Adipose tissue (tissue), 3 donors: ENCODE measurements around the gene TRMT11. TPM values are rescaled to one million over a fixed set of nuclear protein-coding genes. Genes with fewer than 3 reads are reported as not detected.

Experiments
- H3K27ac ChIP-seq: one replicate; pipeline ENCODE4 v1.5.1; 2013; ENCODE audit warnings: low read depth, low read length
- WGBS, 3 donors: extraction: QIAGEN DNeasy Blood & Tissue Kit; methylation state at CpG; one replicate each; pipeline ENCODE4 v1.1.7; 2013; 5-methylcytosine and 5-hydroxymethylcytosine counted together
- polyA plus RNA-seq, 3 donors: library from polyadenylated mRNA; stranded (reverse); fragments of 200-250 nt; gene quantifications; one replicate each; pipeline ENCODE4 v1.2.3, GENCODE V29; 2013
- donor health status: healthy with polysubstance abuse.
- donor health status: Bipolar disorder and iron deficiency.
- donor health status: healthy.

The TRMT11 gene
- polyA plus RNA-seq, 3 donors = 5.7 to 11.2 (median 8.2) TPM

DNA sequence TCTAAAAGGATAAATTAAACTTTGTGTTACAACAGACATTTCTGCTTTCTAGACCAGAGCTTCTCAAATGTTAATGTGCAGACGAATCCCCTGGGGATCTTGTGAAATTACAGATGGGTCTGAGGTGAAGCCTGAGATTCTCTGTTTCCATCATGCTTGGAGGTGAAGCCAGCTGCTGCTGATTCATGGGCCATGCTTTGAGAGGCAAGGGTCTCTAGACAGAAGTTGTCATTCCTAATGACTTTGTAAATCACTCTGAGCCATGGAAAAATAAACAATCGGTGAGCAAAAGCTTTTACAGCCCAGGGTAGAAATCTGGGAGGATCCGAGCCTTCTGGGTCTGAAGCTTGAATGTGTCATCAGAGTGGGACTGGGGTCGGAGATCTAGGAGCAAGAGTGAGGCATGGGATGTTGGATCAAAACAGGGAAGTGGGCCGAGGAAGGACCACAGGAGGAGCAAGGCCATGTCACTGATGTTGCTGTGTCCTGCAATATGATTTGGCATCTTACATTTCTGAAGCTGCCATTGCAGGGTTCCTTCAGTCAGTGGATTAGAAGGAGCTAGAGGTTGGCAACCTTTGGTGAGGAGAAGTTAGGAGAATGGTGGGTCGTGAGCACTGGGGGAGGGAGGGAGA, 77.3 kb downstream of the TRMT11 start:
- H3K27ac ChIP-seq = no peak overlapping the region
- 78 to 85% (median 78%) methylated on average over 6 of the region's 6 CpGs for WGBS, 3 donors

DNA sequence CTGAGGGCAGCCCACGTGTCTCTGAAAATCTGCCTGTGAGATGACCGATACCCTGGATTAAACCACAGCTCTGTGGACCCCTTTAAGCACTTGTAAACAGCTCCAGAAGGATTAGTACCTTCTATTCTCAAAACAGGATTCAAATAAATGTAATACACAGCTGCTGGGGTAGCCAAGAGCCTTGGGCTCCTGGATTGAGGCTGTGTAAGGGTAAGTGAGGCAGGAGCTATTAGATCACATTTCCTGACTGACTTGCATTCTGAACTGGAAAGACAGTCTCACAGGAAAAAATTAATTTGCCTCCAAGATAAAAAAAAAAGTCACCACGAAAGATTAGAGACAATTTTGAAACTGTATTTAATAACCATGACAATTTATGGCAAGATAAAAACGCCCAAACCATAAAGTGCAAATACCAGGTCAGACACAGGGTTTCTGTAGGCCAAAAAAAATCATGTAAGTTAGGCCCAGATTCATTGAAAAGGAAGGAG, 78.0 kb downstream of the TRMT11 start:
- H3K27ac ChIP-seq = no peak overlapping the region
- 48 to 63% (median 59%) methylated on average over 4 of the region's 4 CpGs for WGBS, 3 donors

DNA sequence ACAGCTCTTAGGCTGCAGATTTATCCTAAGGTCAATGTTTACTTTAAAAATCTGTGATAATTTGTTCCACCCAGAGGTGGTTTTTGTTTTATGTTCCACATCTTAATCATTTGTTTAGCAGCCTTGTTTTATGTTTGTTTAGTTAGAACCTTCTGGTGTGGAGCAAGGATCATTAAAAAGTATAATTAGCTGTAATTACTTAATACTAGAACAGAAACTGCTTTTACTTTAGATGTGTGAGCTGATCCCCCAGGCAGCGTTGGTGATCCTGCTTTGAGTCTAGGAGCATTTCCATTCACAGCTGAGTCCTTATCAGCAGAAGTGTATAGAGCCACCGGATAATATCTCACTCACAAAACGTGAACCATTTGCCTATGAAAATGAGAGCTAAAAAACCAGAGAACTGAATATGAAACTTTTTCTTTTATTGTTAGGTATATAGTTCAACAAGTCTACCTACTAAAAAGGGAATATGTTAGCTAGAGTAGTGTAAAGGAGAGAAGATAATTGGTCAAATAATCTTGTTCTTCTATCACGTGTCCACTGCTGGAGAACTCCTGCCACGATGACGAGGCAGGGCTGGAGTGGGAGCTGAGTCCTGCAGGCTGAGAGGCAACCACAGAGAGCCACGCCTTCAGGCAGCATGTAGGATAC, 78.5 kb downstream of the TRMT11 start:
- 49 to 75% (median 68%) methylated on average over 7 of the region's 7 CpGs for WGBS, 3 donors
- H3K27ac ChIP-seq = no peak overlapping the region

DNA sequence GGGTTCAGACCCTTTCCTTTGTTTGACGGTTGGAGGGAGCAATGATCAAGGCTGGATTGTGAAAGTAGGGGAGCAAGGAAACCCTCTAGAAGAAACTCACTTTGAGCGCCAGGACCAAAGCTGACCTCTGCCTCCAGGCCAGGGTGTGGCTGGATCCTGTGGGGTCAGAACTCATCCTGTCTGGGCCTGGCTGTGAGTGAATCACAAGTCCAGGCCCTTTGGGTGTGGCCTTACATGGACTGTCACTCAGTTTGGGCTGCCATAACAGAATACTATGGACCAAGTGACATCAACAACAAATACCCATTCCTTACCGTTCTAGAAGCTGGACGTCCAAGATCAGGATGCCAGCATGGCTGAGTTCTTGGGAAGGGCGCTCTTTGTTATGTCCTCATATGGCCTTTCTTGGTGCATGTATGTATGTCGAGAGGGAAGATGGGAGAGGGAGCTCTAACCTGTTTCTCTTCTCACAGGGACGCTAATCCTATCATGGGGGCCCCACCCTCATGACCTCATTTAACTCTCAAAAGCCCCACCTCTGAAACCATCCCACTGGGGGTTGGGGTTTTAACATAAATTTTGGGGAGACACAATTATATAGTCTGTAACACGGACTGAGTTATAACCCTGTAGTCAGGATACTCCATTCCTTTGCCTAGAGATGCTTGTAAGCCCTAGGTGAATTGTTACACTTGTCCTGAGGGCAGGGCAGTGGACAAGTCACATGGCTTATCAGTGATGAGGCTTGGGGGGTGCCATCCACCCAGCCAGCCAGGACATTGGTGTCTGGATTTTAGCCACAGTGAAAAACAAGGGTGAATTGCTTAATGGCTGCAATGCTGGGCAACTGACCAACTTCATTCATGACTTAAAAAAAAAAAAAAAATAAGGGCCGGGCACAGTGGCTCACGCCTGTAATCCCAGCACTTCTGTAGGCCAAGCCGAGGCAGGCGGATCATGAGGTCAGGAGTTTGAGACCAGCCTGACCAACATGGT, 80.0 kb downstream of the TRMT11 start:
- WGBS, 3 donors = 91 to 94% (median 93%) methylated on average over 12 of the region's 12 CpGs
- no peak overlapping the region for H3K27ac ChIP-seq

DNA sequence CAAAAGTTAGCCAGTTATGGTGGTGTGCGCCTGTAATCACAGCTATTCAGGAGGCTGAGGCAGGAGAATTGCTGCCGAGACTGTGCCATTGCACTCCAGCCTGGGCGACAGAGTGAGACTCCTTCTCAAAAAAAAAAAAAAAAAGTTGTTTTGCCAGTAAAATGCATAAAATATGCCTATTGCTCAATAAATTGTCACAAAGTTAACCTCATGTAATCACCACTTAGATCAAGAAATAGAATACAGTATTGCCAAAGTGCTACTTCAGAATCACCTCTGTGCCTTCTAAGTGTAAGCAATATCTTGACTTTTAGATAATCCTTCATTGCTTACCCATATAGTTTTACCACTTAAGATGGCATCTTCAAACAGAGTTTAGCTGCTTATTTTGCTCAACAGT, 80.7 kb downstream of the TRMT11 start:
- WGBS, 3 donors = 77 to 96% (median 93%) methylated on average over 3 of the region's 3 CpGs
- no peak overlapping the region for H3K27ac ChIP-seq

DNA sequence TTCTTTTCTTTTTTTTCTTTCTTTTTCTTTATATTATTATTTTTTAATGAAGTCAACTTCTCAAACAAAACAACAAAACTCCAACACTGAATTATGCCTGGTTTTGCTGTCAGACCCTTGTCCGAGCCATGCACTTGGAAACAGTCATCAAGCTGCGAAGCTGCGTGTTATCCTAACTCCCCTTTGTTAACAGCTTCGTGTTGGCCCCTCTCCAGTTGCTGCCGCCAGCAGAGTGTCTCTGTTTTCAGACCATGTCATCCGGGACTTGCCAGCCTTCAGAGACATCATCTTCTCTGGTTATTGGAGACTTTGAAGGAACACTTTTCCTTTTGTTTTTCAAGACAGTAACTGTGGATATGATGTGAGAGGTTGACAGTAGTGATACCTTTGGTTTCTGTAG, 83.1 kb downstream of the TRMT11 start:
- WGBS, 3 donors = 83 to 89% (median 88%) methylated on average over 6 of the region's 6 CpGs
- no peak overlapping the region for H3K27ac ChIP-seq

DNA sequence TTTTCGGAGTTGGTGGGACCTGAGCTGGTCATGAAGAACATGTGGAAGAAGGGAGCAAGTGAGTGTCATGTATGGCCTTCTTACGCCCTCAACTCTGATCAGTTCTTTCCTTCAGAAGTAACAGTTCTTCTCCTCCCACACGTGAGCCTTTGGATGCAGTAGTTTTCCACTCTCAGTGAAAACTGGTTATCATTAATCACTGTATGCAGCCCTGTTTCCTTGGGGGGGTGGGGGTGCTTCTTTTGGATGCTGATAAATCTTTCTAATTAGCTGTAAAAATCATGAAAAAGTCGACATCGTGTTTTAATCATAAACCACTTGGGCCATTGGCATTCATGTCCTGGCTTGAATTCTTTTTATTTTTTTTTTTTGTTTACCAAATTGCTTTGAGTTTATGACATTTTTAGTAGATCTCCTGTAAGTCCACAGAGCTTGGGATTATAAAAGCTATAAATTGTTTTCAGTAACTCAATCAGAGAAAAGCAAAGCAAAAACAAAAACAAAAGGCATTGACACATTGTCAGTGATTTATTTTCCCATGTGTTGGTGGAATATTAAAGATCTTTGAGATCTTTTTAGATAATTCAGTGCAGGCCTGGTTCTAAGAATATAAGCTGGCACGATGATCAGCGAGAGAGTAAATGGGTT, 84.8 kb downstream of the TRMT11 start:
- no peak overlapping the region for H3K27ac ChIP-seq
- WGBS, 3 donors = 61 to 88% (median 72%) methylated on average over 7 of the region's 7 CpGs

DNA sequence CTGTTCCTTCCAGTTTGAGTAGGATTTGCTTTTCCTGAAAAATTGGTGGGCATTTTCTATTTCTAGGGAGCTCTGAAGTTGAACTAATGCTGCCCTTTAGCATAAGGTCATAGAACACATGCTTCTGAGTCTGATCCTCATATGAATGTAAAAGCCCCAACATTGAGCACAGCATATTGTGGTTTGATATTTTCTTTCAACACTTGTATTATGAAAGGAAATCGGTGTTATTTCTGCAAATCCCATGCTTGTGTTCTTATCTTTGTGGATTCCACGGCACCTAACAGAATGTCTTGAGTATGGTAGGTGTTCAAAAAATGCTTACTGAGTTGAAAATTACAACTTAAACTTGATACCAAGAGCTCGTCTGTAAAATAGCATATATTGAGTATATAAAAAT, 85.8 kb downstream of the TRMT11 start:
- WGBS, 3 donors = 87 to 95% (median 91%) methylated on average over 3 of the region's 3 CpGs
- no peak overlapping the region for H3K27ac ChIP-seq

DNA sequence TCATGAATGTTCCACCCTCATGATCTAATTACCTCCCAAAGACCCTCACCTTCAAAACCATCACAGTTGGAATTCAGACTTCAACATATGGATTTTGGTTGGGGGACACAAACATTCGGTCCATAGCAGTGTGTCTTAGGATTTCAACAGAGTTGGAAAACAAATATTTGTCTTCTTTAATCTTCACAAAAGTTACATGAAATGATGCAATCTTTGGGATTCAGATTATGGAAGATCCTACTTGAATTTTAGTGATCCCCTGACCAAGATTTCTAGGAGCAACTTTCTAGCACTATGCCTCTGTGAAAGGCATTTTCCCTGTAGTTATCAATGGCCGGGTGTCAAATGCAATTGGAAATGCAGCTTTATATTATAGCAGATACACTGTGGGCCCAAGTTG, 86.5 kb downstream of the TRMT11 start:
- WGBS, 3 donors = 86 to 92% (median 92%) methylated on average over 2 of the region's 2 CpGs
- H3K27ac ChIP-seq = no peak overlapping the region

DNA sequence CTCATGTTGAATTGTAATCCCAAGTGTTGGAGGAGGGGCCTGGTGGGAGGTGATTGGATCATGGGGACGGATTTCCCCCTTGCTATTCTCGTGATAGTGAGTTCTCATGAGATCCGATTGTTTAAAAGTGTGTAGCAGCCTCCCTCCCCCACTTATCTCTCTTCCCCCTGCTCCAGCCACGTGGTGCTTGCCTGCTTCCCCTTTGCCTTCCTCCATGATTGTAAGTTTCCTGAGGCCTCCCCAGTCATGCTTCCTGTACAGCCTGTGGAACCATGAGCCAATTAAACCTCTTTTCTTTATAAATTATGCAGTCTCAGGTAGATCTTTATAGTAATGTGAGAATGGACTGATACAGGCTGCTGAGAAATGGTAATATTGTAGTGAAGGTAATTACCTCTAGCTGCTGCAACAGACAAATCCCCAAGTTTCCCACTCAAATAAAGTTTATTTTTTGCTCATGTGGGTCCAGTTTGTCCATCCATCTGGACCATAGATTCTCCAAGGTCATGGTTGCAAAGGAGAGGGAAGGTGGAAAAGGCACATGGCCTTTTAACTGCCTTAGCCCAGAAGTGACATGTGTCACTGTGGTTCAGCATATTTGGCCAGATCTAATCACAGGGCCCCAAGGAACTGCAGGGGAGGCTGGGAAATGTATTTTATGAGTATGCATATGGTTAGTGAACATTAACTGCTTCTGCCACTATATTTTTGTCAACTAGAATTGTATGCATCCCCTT, 89.2 kb downstream of the TRMT11 start:
- 64 to 74% (median 74%) methylated on average over 4 of the region's 4 CpGs for WGBS, 3 donors
- no peak overlapping the region for H3K27ac ChIP-seq

DNA sequence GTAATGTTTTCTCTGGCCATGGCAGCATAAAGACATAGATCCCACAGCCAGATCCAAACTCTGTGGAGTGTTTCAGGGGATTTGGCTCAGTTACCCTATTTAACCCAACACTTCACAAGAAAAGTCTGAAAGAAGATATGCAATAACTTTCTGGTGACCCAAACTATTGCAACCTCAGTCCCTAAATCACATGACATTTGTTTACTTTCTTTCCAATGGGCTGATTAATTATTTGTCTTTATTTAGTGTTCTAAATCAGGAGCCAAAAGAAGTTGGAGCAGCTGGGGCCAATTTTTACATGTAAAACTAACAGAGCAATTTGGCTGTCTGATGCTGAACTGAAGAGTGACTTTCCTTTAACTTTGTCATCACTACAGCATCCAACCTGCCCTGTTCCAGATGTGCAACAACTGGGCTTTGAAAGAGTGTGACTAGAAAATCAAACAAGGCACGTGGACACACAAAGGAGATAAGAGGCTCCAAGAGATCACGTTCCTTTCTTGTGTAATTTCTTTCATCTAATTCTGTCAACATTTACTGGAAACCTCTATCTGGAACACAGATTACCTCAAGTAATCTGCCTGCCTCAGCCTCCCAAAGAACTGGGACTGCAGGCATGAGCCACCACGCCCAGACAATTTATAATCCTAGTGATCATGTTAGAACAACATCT, 90.8 kb downstream of the TRMT11 start:
- WGBS, 3 donors = 39 to 61% (median 56%) methylated on average over 3 of the region's 3 CpGs
- no peak overlapping the region for H3K27ac ChIP-seq

DNA sequence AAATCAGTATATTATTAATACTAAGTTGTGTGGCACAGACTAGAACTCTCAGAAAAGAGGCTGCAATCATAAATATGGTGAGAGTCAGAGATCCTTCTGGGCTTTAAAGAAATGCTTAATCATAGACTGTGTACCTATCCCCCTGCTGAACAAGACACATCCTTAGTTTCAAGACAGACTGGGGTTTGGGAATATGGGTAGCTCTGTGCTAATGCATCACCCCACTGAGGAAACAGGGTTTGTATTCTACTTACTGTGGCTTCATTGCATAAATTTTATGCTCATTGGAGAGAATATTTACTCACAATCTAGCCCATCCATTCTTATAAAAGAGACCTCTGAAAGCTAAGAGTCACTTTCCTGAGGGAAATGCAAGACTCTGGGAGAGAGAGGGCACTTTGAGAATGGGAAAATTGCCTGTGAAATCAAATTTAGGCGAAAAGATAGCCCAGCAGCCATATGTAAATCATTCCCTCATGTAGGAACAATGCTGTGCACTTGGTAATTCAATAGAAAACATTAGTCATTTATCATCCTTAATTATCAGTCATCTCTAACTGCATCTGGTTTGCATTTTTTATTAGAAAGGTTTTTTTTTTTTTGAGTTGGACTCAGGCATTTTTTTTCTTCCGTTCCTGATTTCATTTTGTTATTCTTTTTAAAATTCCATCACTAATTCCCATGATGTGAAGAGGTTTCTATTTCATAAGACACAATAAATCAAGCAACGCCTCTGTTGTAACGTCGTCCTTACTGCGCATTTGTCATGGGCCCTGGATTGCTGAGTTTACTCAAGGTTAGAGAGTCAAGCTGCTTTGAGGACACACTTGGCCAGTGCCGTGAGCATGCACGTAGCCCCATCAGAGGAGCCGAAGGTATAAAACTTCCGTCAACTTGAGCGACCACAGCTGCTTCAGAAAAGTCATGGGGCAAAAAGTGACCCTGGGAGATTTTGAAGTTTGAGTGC, 91.8 kb downstream of the TRMT11 start:
- no peak overlapping the region for H3K27ac ChIP-seq
- 73 to 86% (median 73%) methylated on average over 11 of the region's 11 CpGs for WGBS, 3 donors

DNA sequence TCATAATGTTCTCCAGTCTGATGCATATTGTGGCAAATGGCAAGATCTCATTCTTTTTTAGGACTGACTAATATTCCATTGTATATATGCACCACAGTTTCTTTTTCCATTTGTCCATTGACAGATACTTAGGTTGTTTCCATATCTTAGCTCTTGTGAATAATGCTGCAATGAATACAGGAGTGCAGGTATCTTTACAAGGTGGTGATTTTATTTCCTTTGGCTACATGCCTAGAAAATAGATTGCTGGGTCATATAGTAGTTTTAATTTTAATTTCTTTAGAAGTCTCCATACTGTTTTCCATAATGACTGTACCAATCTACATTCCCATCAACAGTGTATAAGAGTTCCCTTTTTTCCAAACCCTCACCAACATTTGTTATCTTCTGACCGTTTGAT, 97.5 kb downstream of the TRMT11 start:
- no peak overlapping the region for H3K27ac ChIP-seq
- 84 to 99% (median 94%) methylated on average over 1 of the region's 1 CpG for WGBS, 3 donors

DNA sequence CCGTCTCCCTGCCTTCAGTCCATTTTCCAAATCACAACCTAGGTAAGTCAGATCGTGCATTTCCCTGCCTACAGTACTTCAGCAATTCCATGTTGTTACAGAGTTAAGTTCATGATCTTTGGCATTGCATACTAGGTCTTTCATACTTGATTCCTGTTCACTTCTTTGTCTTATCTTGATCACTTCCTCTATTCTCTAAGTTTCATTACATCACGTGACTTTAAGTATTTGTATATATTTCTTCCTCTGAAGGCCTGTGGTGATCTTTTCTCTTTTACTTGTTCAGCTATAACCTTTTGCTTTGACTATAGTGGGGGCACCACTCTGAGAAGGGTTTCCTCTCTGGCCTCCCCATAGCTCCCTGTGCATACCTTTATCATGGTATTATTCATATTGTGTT, 100.2 kb downstream of the TRMT11 start:
- 70 to 88% (median 71%) methylated on average over 3 of the region's 3 CpGs for WGBS, 3 donors

More for the DNA sequence above, 100.2 kb downstream of the TRMT11 start:
- H3K27ac ChIP-seq = no peak overlapping the region
